Measurements from ENCODE around the gene ENPP6. TPM values are rescaled to one million over a fixed set of nuclear protein-coding genes. Genes with fewer than 3 reads are reported as not detected.
"Not testable (repeated sequence)": the region's sequence is repeated elsewhere in the genome, so short reads cannot be mapped to it uniquely, and the experiment has no call there.

The ENPP6 gene
- total and polyA plus RNA-seq, 2 of the 13 experiments (the other 11 are each of a cell fraction or from before 2014, with no cell fraction given) = not detected

GRCh38 chr4:184052616-184053015, 165.1 kb downstream of the ENPP6 start:
- CTCF ChIA-PET (ENCODE audit: low intra/inter-chr PET ratio, low total read pairs) = no interaction called here
- ATAC-seq = no peak

GRCh38 chr4:184051262-184051661, 166.4 kb downstream of the ENPP6 start:
- FAIRE-seq; H4K20me1 ChIP-seq (ENCODE audit: insufficient read depth, low read length); BruUV-seq (replicated peaks); H3K9ac ChIP-seq (ENCODE audit: insufficient read depth, low read depth, low read length); intact Hi-C loops (cut with micrococcal nuclease; ENCODE audit: unreplicated experiment); H3K27ac ChIP-seq (ENCODE audit: extremely low read length, insufficient read depth, low read length); ATAC-seq; DNase-seq (ENCODE audit: low spot score); H3K27me3 ChIP-seq (ENCODE audit: control insufficient read depth in 1 of 2, insufficient read depth in 2 of 2, low read length in 2 of 2); H3K79me2 ChIP-seq (ENCODE audit: insufficient read depth, low read length); POLR2A ChIA-PET; H3K4me1 ChIP-seq (ENCODE audit: insufficient read depth, low read length); H3K36me3 ChIP-seq (replicated peaks in 1 of 2; ENCODE audit: control insufficient read depth in 1 of 2, insufficient read depth in 2 of 2, low read length in 2 of 2); H3K4me2 ChIP-seq (ENCODE audit: low read depth, low read length); H2AFZ ChIP-seq (ENCODE audit: low read length); H3K4me3 ChIP-seq (replicated peaks in 1 of 3; ENCODE audit: insufficient read depth in 1 of 3, low read depth in 2 of 3, low read length in 3 of 3); in situ Hi-C loops (cut with HindIII; ENCODE audit: extremely low pct_ligation_motif_present, low pct_unique_long_range_greater_than_20kb); CTCF ChIA-PET (ENCODE audit: low intra/inter-chr PET ratio, low total read pairs): not testable (repeated sequence)
- WGBS (ENCODE audit: low lambda C conversion rate) = 42% methylated on average over 4 of the region's 4 CpGs
- H3K9me3 ChIP-seq (ENCODE audit: low read length) = peaks cover 14% of the 10 kb centered on the region

More at GRCh38 chr4:184052616-184053015, 165.1 kb downstream of the ENPP6 start:
- FAIRE-seq (no peak), DNase-seq (ENCODE audit: low spot score) (no peak)
- no peaks in the 10 kb centered on the region for H3K4me1 ChIP-seq (ENCODE audit: insufficient read depth, low read length)
- peaks cover 2% of the 10 kb centered on the region; the same call in 1 of the 2 replicates for H3K9me3 ChIP-seq (ENCODE audit: low read length)
- intact Hi-C loops (cut with micrococcal nuclease; ENCODE audit: unreplicated experiment) = no loop called here
- no peaks in the 10 kb centered on the region for H3K36me3 ChIP-seq (replicated peaks in 1 of 2; ENCODE audit: control insufficient read depth in 1 of 2, insufficient read depth in 2 of 2, low read length in 2 of 2)
- H3K4me3 ChIP-seq (replicated peaks in 1 of 3; ENCODE audit: insufficient read depth in 1 of 3, low read depth in 2 of 3, low read length in 3 of 3) = no peak overlapping the region
- H4K20me1 ChIP-seq (ENCODE audit: insufficient read depth, low read length) = no peaks in the 10 kb centered on the region
- POLR2A ChIA-PET = no interaction called here
- H3K27ac ChIP-seq (ENCODE audit: extremely low read length, insufficient read depth, low read length) = no peak overlapping the region
- no peak overlapping the region for H3K9ac ChIP-seq (ENCODE audit: insufficient read depth, low read depth, low read length)
- no peaks in the 10 kb centered on the region; a peak in 1 of 5 replicates for H3K27me3 ChIP-seq (ENCODE audit: control insufficient read depth in 1 of 2, insufficient read depth in 2 of 2, low read length in 2 of 2)
- H3K79me2 ChIP-seq (ENCODE audit: insufficient read depth, low read length) = no peaks in the 10 kb centered on the region
- no peak overlapping the region for H2AFZ ChIP-seq (ENCODE audit: low read length)
- in situ Hi-C loops (cut with HindIII; ENCODE audit: extremely low pct_ligation_motif_present, low pct_unique_long_range_greater_than_20kb) = no loop called here
- WGBS (ENCODE audit: low lambda C conversion rate) = 0% methylated on average over 2 of the region's 2 CpGs
- TF ChIP-seq NR2F2 (IDR thresholded peaks at IDR 0.05; ENCODE audit: borderline replicate concordance, low read depth) (no peak), ZFP36L1 (CRISPR knock-in tag; IDR thresholded peaks at IDR 0.05) (no peak), FOXA3 (CRISPR knock-in tag; IDR thresholded peaks at IDR 0.05) (no peak), SNAI1 (CRISPR knock-in tag; IDR thresholded peaks at IDR 0.05; ENCODE audit: borderline replicate concordance) (no peak)
- TF ChIP-seq, protein P1, sequence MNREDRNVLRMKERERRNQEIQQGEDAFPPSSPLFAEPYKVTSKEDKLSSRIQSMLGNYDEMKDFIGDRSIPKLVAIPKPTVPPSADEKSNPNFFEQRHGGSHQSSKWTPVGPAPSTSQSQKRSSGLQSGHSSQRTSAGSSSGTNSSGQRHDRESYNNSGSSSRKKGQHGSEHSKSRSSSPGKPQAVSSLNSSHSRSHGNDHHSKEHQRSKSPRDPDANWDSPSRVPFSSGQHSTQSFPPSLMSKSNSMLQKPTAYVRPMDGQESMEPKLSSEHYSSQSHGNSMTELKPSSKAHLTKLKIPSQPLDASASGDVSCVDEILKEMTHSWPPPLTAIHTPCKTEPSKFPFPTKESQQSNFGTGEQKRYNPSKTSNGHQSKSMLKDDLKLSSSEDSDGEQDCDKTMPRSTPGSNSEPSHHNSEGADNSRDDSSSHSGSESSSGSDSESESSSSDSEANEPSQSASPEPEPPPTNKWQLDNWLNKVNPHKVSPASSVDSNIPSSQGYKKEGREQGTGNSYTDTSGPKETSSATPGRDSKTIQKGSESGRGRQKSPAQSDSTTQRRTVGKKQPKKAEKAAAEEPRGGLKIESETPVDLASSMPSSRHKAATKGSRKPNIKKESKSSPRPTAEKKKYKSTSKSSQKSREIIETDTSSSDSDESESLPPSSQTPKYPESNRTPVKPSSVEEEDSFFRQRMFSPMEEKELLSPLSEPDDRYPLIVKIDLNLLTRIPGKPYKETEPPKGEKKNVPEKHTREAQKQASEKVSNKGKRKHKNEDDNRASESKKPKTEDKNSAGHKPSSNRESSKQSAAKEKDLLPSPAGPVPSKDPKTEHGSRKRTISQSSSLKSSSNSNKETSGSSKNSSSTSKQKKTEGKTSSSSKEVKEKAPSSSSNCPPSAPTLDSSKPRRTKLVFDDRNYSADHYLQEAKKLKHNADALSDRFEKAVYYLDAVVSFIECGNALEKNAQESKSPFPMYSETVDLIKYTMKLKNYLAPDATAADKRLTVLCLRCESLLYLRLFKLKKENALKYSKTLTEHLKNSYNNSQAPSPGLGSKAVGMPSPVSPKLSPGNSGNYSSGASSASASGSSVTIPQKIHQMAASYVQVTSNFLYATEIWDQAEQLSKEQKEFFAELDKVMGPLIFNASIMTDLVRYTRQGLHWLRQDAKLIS (CRISPR knock-in tag; IDR thresholded peaks at IDR 0.05) = no peak
- no TSS peak for BruUV-seq (replicated peaks)
- no peak overlapping the region for H3K4me2 ChIP-seq (ENCODE audit: low read depth, low read length)

All from HepG2 (cell line).